RPMI8226 (cell line): ENCODE data around the gene KRT5.
"Not testable (repeated sequence)": the region's sequence is repeated elsewhere in the genome, so short reads cannot be mapped to it uniquely, and the experiment has no call there.

Experiments used
- DNase-seq: peaks from one replicate; pipeline ENCODE4 v3.0.0-alpha.2; 2015

The KRT5 gene

DNA sequence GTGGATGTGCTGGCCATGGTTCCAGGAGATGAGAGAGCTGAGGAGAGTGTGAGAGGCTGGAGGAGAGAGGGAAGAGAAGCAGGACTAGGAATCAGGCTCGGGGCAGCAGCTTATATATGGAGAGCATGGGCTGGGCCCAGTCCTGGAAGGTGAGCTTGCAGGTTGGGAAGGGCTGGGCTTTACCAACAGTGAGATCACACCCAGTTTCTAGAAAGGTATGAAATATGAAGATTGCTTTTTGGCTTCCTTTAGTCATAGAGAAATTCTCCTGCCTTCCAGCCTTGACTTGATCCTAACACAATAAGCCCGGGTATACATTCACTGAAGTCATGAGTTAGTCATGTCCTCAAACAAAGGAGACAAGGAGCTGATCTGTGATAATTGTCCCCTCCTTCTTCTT is 27.0 kb downstream of the KRT5 start, which contains the start of gene KRT6A:
Gene KRT6A (minus strand): TSS at position 86 of the 400 bp plus-strand sequence. CDS start 69 bp downstream, at position 17.
- DNase-seq, result no peak

DNA sequence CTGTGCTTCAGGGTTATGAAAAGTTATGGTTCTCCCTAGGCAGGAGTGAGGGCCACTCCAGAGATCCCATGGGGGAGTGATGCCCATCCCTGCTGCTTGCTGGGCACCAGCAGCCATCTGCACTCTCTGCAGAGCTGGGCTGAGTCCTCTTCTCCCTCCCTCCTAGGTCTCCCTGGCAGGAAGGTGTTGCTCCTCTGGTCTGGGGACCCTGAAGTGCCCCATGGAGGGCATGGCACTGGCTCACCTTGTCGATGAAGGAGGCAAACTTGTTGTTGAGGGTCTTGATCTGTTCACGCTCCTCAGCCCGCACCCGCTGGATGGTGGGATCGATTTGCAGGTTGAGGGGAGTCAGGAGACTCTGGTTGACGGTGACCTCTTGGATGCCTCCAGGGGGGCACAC is 27.8 kb downstream of the KRT5 start:
- DNase-seq, result not testable (repeated sequence)

GRCh38 chr12:52491495-52491894 is 28.7 kb downstream of the KRT5 start:
- DNase-seq, result not testable (repeated sequence)

DNA sequence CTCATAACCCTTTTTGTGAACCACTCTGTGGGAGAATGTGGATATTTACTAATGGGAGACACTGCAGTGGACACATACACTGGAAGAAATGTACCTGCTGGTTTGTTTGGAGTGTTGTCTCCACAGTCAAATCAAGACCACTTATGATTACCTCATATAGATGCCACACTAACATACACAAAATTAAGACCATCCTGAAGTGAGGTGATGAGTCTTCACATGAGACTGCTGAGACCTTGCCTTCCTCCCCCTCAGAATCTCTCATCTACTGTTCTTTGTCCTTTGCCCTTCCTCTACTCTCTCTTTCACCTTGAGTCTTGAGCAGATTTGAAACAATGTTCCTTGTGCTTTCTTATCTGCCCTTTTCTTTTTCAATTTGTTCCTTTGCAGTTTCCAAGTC is 31.5 kb downstream of the KRT5 start:
- DNase-seq, result no peak

- DNase-seq, result not testable (repeated sequence)
Observed at GRCh38 chr12:52487744-52488443, 32.3 kb downstream of the KRT5 start.

- no peak for DNase-seq
Observed at GRCh38 chr12:52487211-52487610, 33.0 kb downstream of the KRT5 start.

- DNase-seq, result no peak
Observed at GRCh38 chr12:52486166-52487105, 33.8 kb downstream of the KRT5 start.

- DNase-seq, result no peak
Observed at GRCh38 chr12:52480073-52480472, 40.1 kb downstream of the KRT5 start.

DNA sequence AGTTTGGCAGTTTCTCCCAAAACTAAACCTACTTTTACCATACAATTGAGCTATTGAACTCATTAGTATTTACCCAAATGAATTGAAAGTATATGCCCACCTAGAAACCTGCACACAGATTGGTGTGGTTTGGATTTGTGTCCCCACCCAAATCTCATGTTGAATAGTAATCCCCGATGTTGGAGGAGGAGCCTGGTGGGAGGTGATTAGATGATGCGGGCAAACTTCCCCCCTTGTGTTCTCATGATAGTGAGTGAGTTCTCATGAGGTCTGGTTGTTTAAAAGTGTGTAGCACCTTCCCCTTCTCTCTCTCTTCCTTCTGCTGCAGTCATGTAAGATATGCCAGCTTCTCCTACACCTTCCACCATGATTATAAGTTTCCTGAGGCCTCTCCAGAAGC is 42.5 kb downstream of the KRT5 start:
- DNase-seq, result no peak

- DNase-seq, result no peak
Observed at GRCh38 chr12:52474212-52474611, 46.0 kb downstream of the KRT5 start.

- DNase-seq, result peak; percentile 86
Observed at GRCh38 chr12:52473768-52474167, 46.4 kb downstream of the KRT5 start, which contains the start of gene KRT6C. TSS of gene KRT6C (minus strand) at chr12:52473805. CDS start at chr12:52473737, 68 bp downstream.

DNA sequence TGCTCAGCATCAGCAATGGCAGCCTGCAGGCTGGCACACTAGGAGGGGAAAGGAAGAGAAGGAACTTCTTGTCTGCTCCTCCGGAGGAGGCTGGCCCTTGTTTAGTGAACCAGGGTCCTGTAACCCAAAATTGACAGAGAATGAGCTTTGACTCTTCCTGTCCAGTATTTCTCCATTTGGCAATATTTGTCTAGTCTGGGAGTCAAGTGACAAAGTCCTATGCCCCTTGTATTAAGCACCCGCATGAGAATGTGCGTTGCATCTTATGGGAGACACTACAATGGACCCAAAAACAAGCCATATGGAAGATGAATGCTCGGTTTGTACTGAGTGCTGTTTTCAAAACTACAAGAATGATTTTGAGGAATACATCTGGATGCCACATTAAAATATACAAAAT is 50.3 kb downstream of the KRT5 start:
- DNase-seq, result no peak

DNA sequence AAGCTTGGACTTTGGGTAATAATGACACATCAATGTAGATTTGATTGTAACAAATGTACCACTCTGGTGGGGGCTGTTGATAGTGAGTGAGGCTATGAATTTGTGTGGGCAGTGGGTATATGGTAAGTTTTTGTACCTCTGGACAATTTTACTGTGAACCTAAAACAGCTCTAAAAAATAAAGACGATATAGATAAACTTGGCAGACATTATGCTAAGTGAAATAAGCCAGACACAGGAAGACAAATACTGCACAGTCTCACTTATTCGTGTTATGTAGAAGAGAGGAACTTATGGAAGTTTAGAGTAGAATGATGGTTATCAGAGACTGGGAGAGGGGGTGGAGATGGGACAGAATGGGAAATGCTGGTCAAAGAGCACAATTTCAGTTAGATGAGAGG is 55.3 kb downstream of the KRT5 start:
- no peak for DNase-seq
